Neural progenitor cell (in vitro differentiated cells): ENCODE measurements around the gene RND2.
"Not testable (repeated sequence)": the region's sequence is repeated elsewhere in the genome, so short reads cannot be mapped to it uniquely, and the experiment has no call there.

Experiments
- CTCF ChIP-seq: fragments of 200-600 bp; sonication (generic); IDR thresholded peaks from 2 replicates; pipeline ENCODE4 v1.5.1; 2017; ENCODE audit warnings: antibody characterized with exemption, mild to moderate bottlenecking
- EZH2 ChIP-seq: fragments of 200-600 bp; sonication (generic); IDR thresholded peaks from 2 replicates; pipeline ENCODE4 v1.6.1; 2017; ENCODE audit warnings: antibody characterized with exemption, mild to moderate bottlenecking, moderate library complexity

DNA sequence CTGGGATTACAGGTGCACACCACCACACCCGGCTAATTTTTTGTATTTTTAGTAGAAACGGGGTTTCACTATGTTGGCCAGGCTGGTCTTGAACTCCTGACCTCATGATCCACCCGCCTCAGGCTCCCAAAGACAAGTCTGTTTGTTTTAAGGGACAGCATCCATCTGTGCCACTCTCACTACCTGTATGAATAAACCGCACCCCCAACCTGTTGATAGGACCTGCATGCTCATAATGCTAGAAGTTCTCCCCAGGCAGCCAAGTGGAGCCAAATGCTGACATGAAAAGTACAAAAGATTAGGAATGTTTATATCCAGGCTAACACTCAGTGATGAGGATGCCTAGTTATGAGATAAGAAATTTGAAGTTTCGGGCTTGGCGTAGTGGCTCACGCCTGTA, 28.0 kb downstream of the RND2 start:
- not testable (repeated sequence) for TF ChIP-seq CTCF, EZH2
